ENCODE results near the gene TERT. TPM values are rescaled to one million over a fixed set of nuclear protein-coding genes. Genes with fewer than 3 reads are reported as not detected.

TERT gene
- total and polyA plus RNA-seq, 2 of the 13 experiments (the other 11 are each of a cell fraction or from before 2014, with no cell fraction given): 4.3 to 5.9 TPM

GRCh38 chr5:1315018-1315708 lies 20.3 kb upstream of the TERT start:
- BruUV-seq (replicated peaks): no TSS peak
- in situ Hi-C loops (cut with HindIII; ENCODE audit: extremely low pct_ligation_motif_present, low pct_unique_long_range_greater_than_20kb) (no loop called here), intact Hi-C loops (cut with micrococcal nuclease; ENCODE audit: unreplicated experiment) (no loop called here)
- WGBS (ENCODE audit: low lambda C conversion rate): 35% methylated on average over 13 of the region's 13 CpGs
- FAIRE-seq (no peak), DNase-seq (ENCODE audit: low spot score) (no peak), ATAC-seq (peak; percentile 61)
- POLR2A ChIA-PET: interaction anchor here (1.0 to 1.4 kb wide), 3 partner anchors 12 to 30 kb away, joined by 3 read pairs; partner anchors contain the start of gene CLPTM1L
- peaks cover 20% of the 10 kb centered on the region for H3K4me1 ChIP-seq (ENCODE audit: insufficient read depth, low read length)
- CTCF ChIA-PET (ENCODE audit: low intra/inter-chr PET ratio, low total read pairs): no interaction called here
- TF ChIP-seq ZBTB21 (CRISPR knock-in tag; IDR thresholded peaks at IDR 0.05) (no peak), ZFY (CRISPR knock-in tag; IDR thresholded peaks at IDR 0.05) (0 out of 2 replicates have a peak, but pooled peaks have one; percentile 6), ZNF574 (CRISPR knock-in tag; IDR thresholded peaks at IDR 0.05) (no peak), ZNF382 (CRISPR knock-in tag; IDR thresholded peaks at IDR 0.05; ENCODE audit: borderline replicate concordance) (no peak), HOXA9 (CRISPR knock-in tag; IDR thresholded peaks at IDR 0.05; ENCODE audit: borderline replicate concordance) (no peak), USF2 (IDR thresholded peaks at IDR 0.05; ENCODE audit: low read depth, low read length) (no peak), USF2 (CRISPR knock-in tag; IDR thresholded peaks at IDR 0.05; ENCODE audit: borderline replicate concordance) (peak; percentile 25; the same call in 1 of the 2 replicates), PAXIP1 (CRISPR knock-in tag; conservative IDR thresholded peaks at IDR 0.05) (no peak)
- H3K4me2 ChIP-seq (ENCODE audit: low read depth, low read length): peak overlapping the region; percentile 76
- no peaks in the 10 kb centered on the region for H4K20me1 ChIP-seq (ENCODE audit: insufficient read depth, low read length)
- H3K79me2 ChIP-seq (ENCODE audit: insufficient read depth, low read length): no peaks in the 10 kb centered on the region
- no peak overlapping the region for H2AFZ ChIP-seq (ENCODE audit: low read length)
- H3K9me3 ChIP-seq (ENCODE audit: low read length): no peaks in the 10 kb centered on the region
- no peak overlapping the region for H3K27ac ChIP-seq (ENCODE audit: extremely low read length, insufficient read depth, low read length)
- no peak overlapping the region for H3K9ac ChIP-seq (ENCODE audit: insufficient read depth, low read depth, low read length)
- no peak overlapping the region; a peak in 1 of 6 replicates for H3K4me3 ChIP-seq (replicated peaks in 1 of 3; ENCODE audit: insufficient read depth in 1 of 3, low read depth in 2 of 3, low read length in 3 of 3)
- peaks cover 7 to 13% of the 10 kb centered on the region in 2 experiments; a peak in 4 of 5 replicates for H3K36me3 ChIP-seq (replicated peaks in 1 of 2; ENCODE audit: control insufficient read depth in 1 of 2, insufficient read depth in 2 of 2, low read length in 2 of 2)
- H3K27me3 ChIP-seq (ENCODE audit: control insufficient read depth in 1 of 2, insufficient read depth in 2 of 2, low read length in 2 of 2): peaks cover 5 to 24% of the 10 kb centered on the region in 2 experiments; a peak in 4 of 5 replicates

Measured in HepG2 (cell line).